ENCODE data around the gene ZBTB16.

GRCh38 chr11:114120606-114121005 lies 61.1 kb downstream of the ZBTB16 start:
- no peak for TF ChIP-seq POLR2AphosphoS5 (IDR thresholded peaks at IDR 0.05)
- TF ChIP-seq CTCF (IDR thresholded peaks at IDR 0.05; ENCODE audit: poor library complexity, severe bottlenecking) = no peak
- TF ChIP-seq EP300 (conservative IDR thresholded peaks at IDR 0.05; ENCODE audit: poor library complexity, severe bottlenecking) = no peak
- no peak for TF ChIP-seq EZH2 (IDR thresholded peaks at IDR 0.05; ENCODE audit: borderline replicate concordance, insufficient read depth, low read length, poor library complexity, severe bottlenecking)
- no peak for TF ChIP-seq REST (IDR thresholded peaks at IDR 0.05; ENCODE audit: borderline replicate concordance)
- TF ChIP-seq SMC3 (conservative IDR thresholded peaks at IDR 0.05; ENCODE audit: poor library complexity) = no peak
